Subcutaneous adipose tissue (tissue), 4 donors: Measurements from ENCODE around the gene PCBD1. TPM values are rescaled to one million over a fixed set of nuclear protein-coding genes. Genes with fewer than 3 reads are reported as not detected.

ENCODE experiments used
- CTCF ChIP-seq: fragments of 450-650 bp; IDR thresholded peaks from one replicate; pipeline ENCODE4 v1.5.1; 2016; ENCODE audit warnings: low read depth, mild to moderate bottlenecking, control low read depth, antibody characterized with exemption, moderate library complexity
- total RNA-seq, 4 donors: library from RNA; depleted of rRNA; stranded (reverse); fragments of >200 nt; gene quantifications; one replicate each; pipeline ENCODE4 v1.1.0, GENCODE V29; 2016

The PCBD1 gene
- total RNA-seq, 4 donors from 2014 or later: 62.8 to 141 (median 83.7) TPM

GRCh38 chr10:70911386-70911785 is 23.0 kb upstream of the PCBD1 start:
- TF ChIP-seq CTCF: no peak

DNA sequence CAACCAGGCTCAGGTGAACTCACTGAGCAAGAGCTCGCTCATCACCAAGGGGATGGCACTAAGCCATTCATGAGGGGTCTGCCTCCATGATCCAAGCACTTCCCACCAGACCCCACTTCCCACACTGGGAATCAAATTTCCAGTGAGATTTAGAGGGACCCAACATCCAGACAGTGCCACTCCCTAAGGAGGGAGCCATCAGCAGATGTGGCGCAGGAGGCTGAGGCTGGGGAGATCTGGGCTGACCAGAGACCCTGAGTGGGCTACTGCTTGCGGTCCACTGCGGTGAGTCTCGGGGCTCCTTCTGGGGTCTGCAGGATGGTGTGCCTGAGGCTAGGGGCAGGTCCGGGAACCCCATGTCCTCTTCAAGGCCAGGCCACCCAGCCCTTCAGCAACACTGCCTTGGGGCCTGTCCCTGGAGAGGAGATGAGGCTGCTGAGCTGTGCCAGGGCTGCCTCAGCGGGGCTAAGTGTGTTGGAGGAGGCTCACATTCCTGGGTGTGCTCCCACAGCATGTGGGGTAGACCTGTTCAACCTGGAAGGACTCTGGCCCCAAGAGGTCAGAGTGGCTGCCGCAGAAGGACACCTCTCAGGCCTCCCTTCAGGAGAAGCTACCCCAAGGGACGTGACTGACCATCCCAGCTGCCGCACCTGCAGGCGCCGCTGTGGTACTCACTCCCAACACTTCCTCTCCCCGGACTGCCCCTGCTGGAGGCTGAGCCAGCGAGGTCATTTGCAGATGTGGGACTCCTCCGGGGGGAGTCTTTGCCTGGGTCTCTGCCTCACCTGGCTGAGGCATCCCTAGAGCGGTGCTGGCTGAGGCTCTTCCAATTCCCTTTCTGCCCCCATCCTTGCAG is 22.3 kb upstream of the PCBD1 start:
- TF ChIP-seq CTCF: no peak

DNA sequence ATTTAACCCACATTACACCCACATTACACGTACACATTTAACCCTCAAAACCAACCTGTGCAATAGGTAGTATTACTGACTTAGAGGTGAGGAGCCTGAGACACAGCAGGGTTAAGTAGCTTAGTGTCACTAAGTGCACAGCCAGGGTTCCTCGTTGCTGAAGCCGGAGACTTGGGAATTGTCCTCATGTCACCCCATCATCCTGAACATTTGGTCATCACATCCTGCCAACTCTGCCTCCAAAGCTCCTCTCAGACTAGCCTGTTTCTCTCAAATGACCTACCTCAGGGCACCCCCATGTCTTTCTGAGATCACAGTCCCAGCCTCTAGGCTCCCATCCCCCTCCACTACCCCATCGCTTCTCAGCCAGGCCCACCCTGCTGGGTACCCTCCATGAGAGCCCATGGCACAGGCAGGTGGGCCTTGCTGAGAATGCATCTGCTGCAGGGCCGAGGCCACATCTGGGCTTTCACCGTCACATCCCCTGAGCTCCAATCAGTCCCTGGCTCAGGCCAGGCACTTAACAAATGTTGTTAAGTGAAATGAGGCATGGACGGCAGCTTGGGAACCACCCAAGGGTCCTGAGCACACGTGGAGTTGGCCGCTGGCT is 21.1 kb upstream of the PCBD1 start:
- TF ChIP-seq CTCF: no peak

GRCh38 chr10:70908406-70909296 is 20.3 kb upstream of the PCBD1 start:
- no peak for TF ChIP-seq CTCF

GRCh38 chr10:70907637-70908405 is 19.5 kb upstream of the PCBD1 start:
- TF ChIP-seq CTCF: no peak

DNA sequence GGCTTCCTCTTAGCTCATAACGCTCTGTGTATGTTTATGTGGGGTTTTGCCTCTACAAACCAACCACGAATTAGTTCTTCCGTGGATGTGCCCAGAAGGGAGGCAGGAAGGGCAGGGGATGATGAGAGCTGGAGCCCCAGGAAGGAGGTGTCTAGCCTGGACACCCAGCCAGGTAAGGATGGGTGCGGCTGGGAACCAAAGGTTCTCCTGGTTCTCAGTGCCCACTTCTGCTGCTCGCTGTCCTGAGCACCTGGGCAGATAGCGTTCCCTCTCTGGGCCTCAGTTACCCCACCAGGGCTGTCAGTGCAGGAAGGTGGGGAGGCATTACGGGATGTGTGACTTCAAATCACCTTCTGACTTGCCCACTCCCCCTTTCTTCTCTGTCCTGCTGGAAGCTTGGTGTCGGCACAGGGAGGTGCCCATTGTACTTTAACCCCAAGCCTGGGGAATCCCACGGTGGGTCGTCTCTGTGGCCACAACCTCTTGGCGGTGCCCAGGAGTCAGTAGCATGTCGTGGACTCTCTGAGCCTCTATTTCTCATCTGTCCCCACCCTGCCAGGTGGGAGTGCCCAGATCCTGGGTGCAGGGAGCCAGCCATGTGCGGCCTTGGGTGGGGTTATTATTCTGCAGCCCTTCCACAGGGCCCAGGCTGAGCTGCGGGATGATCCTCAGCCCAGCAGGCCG is 18.7 kb upstream of the PCBD1 start:
- no peak for TF ChIP-seq CTCF
